ENCODE data around the gene ANKRD11. TPM values are rescaled to one million over a fixed set of nuclear protein-coding genes. Genes with fewer than 3 reads are reported as not detected.
"Not testable (repeated sequence)": the region's sequence is repeated elsewhere in the genome, so short reads cannot be mapped to it uniquely, and the experiment has no call there.

Gene ANKRD11
- total RNA-seq, 1 experiment from 2014 or later: 242 TPM

DNA sequence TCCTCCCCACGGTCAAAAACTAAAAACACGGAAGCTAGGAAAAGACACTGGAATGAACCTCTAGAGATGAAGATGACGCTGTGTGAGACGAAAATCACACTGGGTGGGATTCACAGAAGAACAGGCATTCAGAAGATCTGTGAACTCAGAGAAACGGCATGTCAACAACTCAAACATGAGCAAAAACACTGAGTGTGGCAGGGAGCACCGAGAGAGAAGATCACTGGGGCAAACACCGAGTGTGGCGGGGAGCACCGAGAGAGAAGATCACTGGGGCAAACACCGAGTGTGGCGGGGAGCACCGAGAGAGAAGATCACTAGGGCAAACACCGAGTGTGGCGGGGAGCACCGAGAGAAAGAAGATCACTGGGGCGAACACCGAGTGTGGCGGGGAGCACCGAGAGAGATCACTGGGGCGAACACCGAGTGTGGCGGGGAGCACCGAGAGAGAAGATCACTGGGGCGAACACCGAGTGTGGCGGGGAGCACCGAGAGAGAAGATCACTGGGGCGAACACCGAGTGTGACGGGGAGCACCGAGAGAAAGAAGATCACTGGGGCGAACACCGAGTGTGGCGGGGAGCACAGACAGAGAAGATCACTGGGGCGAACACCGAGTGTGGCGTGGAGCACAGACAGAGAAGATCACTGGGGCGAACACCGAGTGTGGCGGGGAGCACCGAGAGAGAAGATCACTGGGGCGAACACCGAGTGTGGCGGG, 100.7 kb downstream of the ANKRD11 start:
- DNase-seq; intact Hi-C loops (cut with micrococcal nuclease; ENCODE audit: unreplicated experiment); H3K27me3 Mint-ChIP-seq (ENCODE audit: unreplicated experiment); BruUV-seq (replicated peaks); H3K9me3 Mint-ChIP-seq (ENCODE audit: low read depth, unreplicated experiment); H3K4me3 Mint-ChIP-seq (ENCODE audit: low read depth, unreplicated experiment); CTCF ChIA-PET: not testable (repeated sequence)
- Mint-ChIP-seq H3K4me1 (ENCODE audit: low read depth, unreplicated experiment) (peaks cover 62% of the 10 kb centered on the region), H3K27ac (ENCODE audit: unreplicated experiment) (peak overlapping the region; percentile 30), H3K36me3 (ENCODE audit: insufficient read depth, unreplicated experiment) (peaks cover 74% of the 10 kb centered on the region)

GRCh38 chr16:89388536-89388935, 101.8 kb downstream of the ANKRD11 start:
- intact Hi-C loops (cut with micrococcal nuclease; ENCODE audit: unreplicated experiment): no loop called here
- CTCF ChIA-PET: no interaction called here
- Mint-ChIP-seq H3K9me3 (ENCODE audit: low read depth, unreplicated experiment) (no peaks in the 10 kb centered on the region), H3K4me1 (ENCODE audit: low read depth, unreplicated experiment) (peaks cover 65% of the 10 kb centered on the region), H3K27ac (ENCODE audit: unreplicated experiment) (no peak overlapping the region), H3K27me3 (ENCODE audit: unreplicated experiment) (no peaks in the 10 kb centered on the region), H3K4me3 (ENCODE audit: low read depth, unreplicated experiment) (no peak overlapping the region), H3K36me3 (ENCODE audit: insufficient read depth, unreplicated experiment) (peaks cover 79% of the 10 kb centered on the region)
- no TSS peak for BruUV-seq (replicated peaks)
- no peak for DNase-seq
- TF ChIP-seq, protein P1, sequence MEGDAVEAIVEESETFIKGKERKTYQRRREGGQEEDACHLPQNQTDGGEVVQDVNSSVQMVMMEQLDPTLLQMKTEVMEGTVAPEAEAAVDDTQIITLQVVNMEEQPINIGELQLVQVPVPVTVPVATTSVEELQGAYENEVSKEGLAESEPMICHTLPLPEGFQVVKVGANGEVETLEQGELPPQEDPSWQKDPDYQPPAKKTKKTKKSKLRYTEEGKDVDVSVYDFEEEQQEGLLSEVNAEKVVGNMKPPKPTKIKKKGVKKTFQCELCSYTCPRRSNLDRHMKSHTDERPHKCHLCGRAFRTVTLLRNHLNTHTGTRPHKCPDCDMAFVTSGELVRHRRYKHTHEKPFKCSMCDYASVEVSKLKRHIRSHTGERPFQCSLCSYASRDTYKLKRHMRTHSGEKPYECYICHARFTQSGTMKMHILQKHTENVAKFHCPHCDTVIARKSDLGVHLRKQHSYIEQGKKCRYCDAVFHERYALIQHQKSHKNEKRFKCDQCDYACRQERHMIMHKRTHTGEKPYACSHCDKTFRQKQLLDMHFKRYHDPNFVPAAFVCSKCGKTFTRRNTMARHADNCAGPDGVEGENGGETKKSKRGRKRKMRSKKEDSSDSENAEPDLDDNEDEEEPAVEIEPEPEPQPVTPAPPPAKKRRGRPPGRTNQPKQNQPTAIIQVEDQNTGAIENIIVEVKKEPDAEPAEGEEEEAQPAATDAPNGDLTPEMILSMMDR (IDR thresholded peaks at IDR 0.05; ENCODE audit: unreplicated experiment): no peak

DNA sequence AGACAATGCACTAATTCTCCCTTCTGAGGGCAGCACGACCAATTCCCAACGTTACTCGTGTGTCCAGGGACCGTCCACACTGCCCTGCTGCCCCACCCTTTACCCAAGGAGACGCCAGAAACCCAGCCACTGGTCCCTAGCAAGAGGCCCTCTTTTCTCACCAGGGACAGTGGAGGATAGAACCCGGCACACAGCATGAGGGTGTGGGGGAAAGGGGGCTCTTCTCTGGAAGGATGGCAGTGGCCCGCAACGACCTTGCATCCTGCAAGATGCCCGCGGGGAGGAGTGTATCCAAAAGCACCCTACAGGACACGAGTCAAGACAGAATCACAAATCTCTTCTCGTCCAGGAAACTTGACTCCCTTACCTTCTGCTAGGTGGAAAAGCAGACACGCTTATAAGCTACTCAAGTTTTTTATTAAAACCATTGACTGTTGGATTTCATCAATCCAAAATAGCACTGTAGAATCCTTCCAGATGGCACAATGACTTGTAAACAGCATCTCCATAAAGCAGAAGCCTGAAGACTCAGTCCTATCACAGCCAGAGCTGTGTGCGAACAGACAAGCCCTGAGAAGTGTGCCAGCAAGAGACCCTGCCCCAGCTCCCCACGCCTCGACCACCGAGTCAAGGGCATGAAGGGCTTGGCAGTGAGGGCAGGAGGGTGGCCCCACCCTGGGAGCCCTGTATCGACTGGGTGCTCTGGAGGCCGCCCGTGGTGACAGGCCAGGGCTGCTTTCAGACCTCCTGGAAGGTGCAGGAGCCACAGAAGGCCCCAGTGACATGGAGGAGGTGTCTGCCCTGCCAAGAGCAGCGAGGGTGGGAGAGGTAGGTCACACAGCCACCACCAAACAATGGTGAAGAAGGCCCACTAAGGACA, 103.8 kb downstream of the ANKRD11 start:
- no peaks in the 10 kb centered on the region for H3K27me3 Mint-ChIP-seq (ENCODE audit: unreplicated experiment)
- DNase-seq: no peak
- H3K4me3 Mint-ChIP-seq (ENCODE audit: low read depth, unreplicated experiment): no peak overlapping the region
- TF ChIP-seq, protein P1 (IDR thresholded peaks at IDR 0.05; ENCODE audit: unreplicated experiment): no peak
- intact Hi-C loops (cut with micrococcal nuclease; ENCODE audit: unreplicated experiment): no loop called here
- BruUV-seq (replicated peaks): no TSS peak
- H3K4me1 Mint-ChIP-seq (ENCODE audit: low read depth, unreplicated experiment): peaks cover 65% of the 10 kb centered on the region
- peaks cover 75% of the 10 kb centered on the region for H3K36me3 Mint-ChIP-seq (ENCODE audit: insufficient read depth, unreplicated experiment)
- CTCF ChIA-PET: no interaction called here
- no peak overlapping the region for H3K27ac Mint-ChIP-seq (ENCODE audit: unreplicated experiment)
- no peaks in the 10 kb centered on the region for H3K9me3 Mint-ChIP-seq (ENCODE audit: low read depth, unreplicated experiment)

DNA sequence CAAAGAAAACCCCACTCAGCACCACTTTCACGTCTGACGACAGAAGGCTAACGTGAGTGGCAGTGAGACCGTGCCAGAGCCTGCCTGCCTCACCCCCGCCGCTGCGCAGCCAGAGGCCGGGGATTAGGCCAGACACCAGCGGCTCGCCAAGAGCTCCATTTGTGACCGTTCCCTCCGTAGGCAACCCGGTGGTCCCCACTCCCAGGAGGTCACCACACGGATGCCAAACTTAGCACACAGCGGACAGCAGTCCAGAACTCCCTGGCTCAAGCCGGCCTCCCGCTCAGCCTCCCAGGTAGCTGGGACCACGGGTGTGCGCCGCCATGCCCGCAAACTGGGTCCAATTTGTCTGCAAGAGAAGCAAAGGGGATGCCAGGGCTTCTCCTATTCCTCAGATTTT, 104.6 kb downstream of the ANKRD11 start:
- no peak overlapping the region for H3K27ac Mint-ChIP-seq (ENCODE audit: unreplicated experiment)
- DNase-seq: no peak
- BruUV-seq (replicated peaks): no TSS peak

More for the DNA sequence above, 104.6 kb downstream of the ANKRD11 start:
- intact Hi-C loops (cut with micrococcal nuclease; ENCODE audit: unreplicated experiment): no loop called here
- TF ChIP-seq, protein P1 (IDR thresholded peaks at IDR 0.05; ENCODE audit: unreplicated experiment): no peak
- H3K4me3 Mint-ChIP-seq (ENCODE audit: low read depth, unreplicated experiment): no peak overlapping the region
- CTCF ChIA-PET: no interaction called here
- peaks cover 68% of the 10 kb centered on the region for H3K36me3 Mint-ChIP-seq (ENCODE audit: insufficient read depth, unreplicated experiment)
- no peaks in the 10 kb centered on the region for H3K27me3 Mint-ChIP-seq (ENCODE audit: unreplicated experiment)
- peaks cover 72% of the 10 kb centered on the region for H3K4me1 Mint-ChIP-seq (ENCODE audit: low read depth, unreplicated experiment)
- no peaks in the 10 kb centered on the region for H3K9me3 Mint-ChIP-seq (ENCODE audit: low read depth, unreplicated experiment)

Measured in Calu3 (cell line).